HepG2 (cell line): ENCODE measurements around the gene FAM187B. TPM values are rescaled to one million over a fixed set of nuclear protein-coding genes. Genes with fewer than 3 reads are reported as not detected.
A peak's percentile ranks its signal among the peaks of the same experiment; 100 is the strongest.

Source experiments
- EEA1 ChIP-seq: sonication (generic); formaldehyde crosslinking; IDR thresholded peaks from 2 replicates; pipeline ENCODE4 v1.5.1; 2020; ENCODE audit warnings: mild to moderate bottlenecking, missing genetic modification reagents, borderline replicate concordance
- FOXJ3 ChIP-seq: sonication (generic); formaldehyde crosslinking; IDR thresholded peaks from 2 replicates; pipeline ENCODE4 v1.4.0; 2020; ENCODE audit warnings: missing genetic modification reagents, mild to moderate bottlenecking, borderline replicate concordance
- ISL2 ChIP-seq: sonication (generic); formaldehyde crosslinking; IDR thresholded peaks from 2 replicates; pipeline ENCODE4 v1.5.0; 2020; ENCODE audit warnings: missing genetic modification reagents
- JARID2 ChIP-seq: sonication (generic); formaldehyde crosslinking; IDR thresholded peaks from 2 replicates; pipeline ENCODE4 v1.8.1; 2023; ENCODE audit warnings: missing genetic modification reagents, inconsistent platforms; ENCODE audit not compliant: insufficient replicate concordance
- KLF16 ChIP-seq, 2 experiments: sonication (generic) in 1 of 2; formaldehyde crosslinking in 1 of 2; IDR thresholded peaks; 2 replicates each; pipeline versions ENCODE4 v1.6.1 to v1.8.0; 2016 to 2023; ENCODE audit warnings: missing genetic modification reagents in 2 of 2, missing compliant biosample characterization in 1 of 2
- KMT2A ChIP-seq: sonication (generic); formaldehyde crosslinking; IDR thresholded peaks from 2 replicates; pipeline ENCODE4 v1.4.0; 2020; ENCODE audit warnings: missing genetic modification reagents
- NFE2 ChIP-seq: sonication (generic); formaldehyde crosslinking; IDR thresholded peaks from 2 replicates; pipeline ENCODE4 v1.4.0; 2020; ENCODE audit warnings: missing genetic modification reagents
- PHF8 ChIP-seq: sonication (generic); formaldehyde crosslinking; IDR thresholded peaks from 2 replicates; pipeline ENCODE4 v1.5.0; 2020; ENCODE audit warnings: missing genetic modification reagents
- POLR2G ChIP-seq: fragments of 200-400 bp; formaldehyde crosslinking; IDR thresholded peaks from 2 replicates; pipeline ENCODE4 v1.6.1; 2018; ENCODE audit warnings: mild to moderate bottlenecking, low read depth, low read length, moderate library complexity
- SIN3B ChIP-seq: fragments of 150-350 bp; IDR thresholded peaks from 2 replicates; pipeline ENCODE4 v1.6.1; 2014; ENCODE audit warnings: low read length
- TBX3 ChIP-seq: fragments of 450-650 bp; IDR thresholded peaks from 2 replicates; pipeline ENCODE4 v1.6.1; 2017; ENCODE audit warnings: antibody characterized with exemption, mild to moderate bottlenecking, inconsistent platforms, borderline replicate concordance
- ZC3H4 ChIP-seq: sonication (generic); formaldehyde crosslinking; IDR thresholded peaks from 2 replicates; pipeline ENCODE4 v1.4.0; 2020; ENCODE audit warnings: missing genetic modification reagents, borderline replicate concordance
- ZNF121 ChIP-seq: sonication (generic); formaldehyde crosslinking; IDR thresholded peaks from 2 replicates; pipeline ENCODE4 v1.5.0; 2020; ENCODE audit warnings: mild to moderate bottlenecking, missing genetic modification reagents
- ZNF33A ChIP-seq: sonication (generic); formaldehyde crosslinking; IDR thresholded peaks from 2 replicates; pipeline ENCODE4 v1.5.1; 2020; ENCODE audit warnings: missing genetic modification reagents, mild to moderate bottlenecking, moderate library complexity, borderline replicate concordance
- ZNF543 ChIP-seq: sonication (generic); formaldehyde crosslinking; IDR thresholded peaks from 2 replicates; pipeline ENCODE4 v1.4.0; 2020; ENCODE audit warnings: mild to moderate bottlenecking, missing genetic modification reagents
- ZNF615 ChIP-seq: sonication (generic); formaldehyde crosslinking; IDR thresholded peaks from 2 replicates; pipeline ENCODE4 v1.5.0; 2020; ENCODE audit warnings: mild to moderate bottlenecking, missing genetic modification reagents, borderline replicate concordance
- ZNF772 ChIP-seq: sonication (generic); formaldehyde crosslinking; IDR thresholded peaks from 2 replicates; pipeline ENCODE4 v1.5.0; 2020; ENCODE audit warnings: mild to moderate bottlenecking, missing genetic modification reagents
- ZNF790 ChIP-seq: sonication (generic); formaldehyde crosslinking; IDR thresholded peaks from 2 replicates; pipeline ENCODE4 v1.8.0; 2022; ENCODE audit warnings: missing genetic modification reagents, mild to moderate bottlenecking, borderline replicate concordance
- ZNF792 ChIP-seq: IDR thresholded peaks from 2 replicates; pipeline ENCODE4 v1.6.1; 2016
- ZSCAN20 ChIP-seq: sonication (generic); formaldehyde crosslinking; IDR thresholded peaks from 2 replicates; pipeline ENCODE4 v1.4.0; 2020; ENCODE audit warnings: missing genetic modification reagents, mild to moderate bottlenecking, borderline replicate concordance
- polyA plus RNA-seq, 8 experiments: library from polyadenylated mRNA; depleted of rRNA in 3 of 8; stranded (reverse) in 7 of 8; unstranded in 1 of 8; fragments of >200 nt; fragmentation: Illumina TruSeq in 4 of 8; extraction: Trizol in 4 of 8; gene quantifications; 2 replicates each; pipeline versions ENCODE4 v1.2.1 to v1.2.3, GENCODE V29; 2011 to 2016; ENCODE audit warnings: low read depth in 4 of 8, missing spikeins in 1 of 8, mixed read lengths in 1 of 8; ENCODE audit not compliant: insufficient read depth in 1 of 8
- total RNA-seq, 5 experiments: library from RNA; depleted of rRNA; stranded (reverse); fragments of >200 nt; fragmentation: Illumina TruSeq; extraction: Trizol; gene quantifications; 2 replicates each; pipeline ENCODE4 v1.2.3, GENCODE V29; 2016; ENCODE audit warnings: low read depth in 1 of 5
- TF ChIP-seq, protein P1 (sequence below): sonication (generic); formaldehyde crosslinking; IDR thresholded peaks from 2 replicates; pipeline ENCODE4 v1.4.0; 2020; ENCODE audit warnings: missing genetic modification reagents
- TF ChIP-seq, protein P2 (sequence below): sonication (generic); formaldehyde crosslinking; IDR thresholded peaks from 2 replicates; pipeline ENCODE4 v1.4.0; 2020; ENCODE audit warnings: missing genetic modification reagents
- TF ChIP-seq, protein P3 (sequence below): sonication (generic); formaldehyde crosslinking; IDR thresholded peaks from 2 replicates; pipeline ENCODE4 v1.9.0; 2021; ENCODE audit warnings: missing genetic modification reagents, borderline replicate concordance

Gene FAM187B
- total and polyA plus RNA-seq, 2 of the 13 experiments (the other 11 are each of a cell fraction or from before 2014, with no cell fraction given) = not detected

DNA sequence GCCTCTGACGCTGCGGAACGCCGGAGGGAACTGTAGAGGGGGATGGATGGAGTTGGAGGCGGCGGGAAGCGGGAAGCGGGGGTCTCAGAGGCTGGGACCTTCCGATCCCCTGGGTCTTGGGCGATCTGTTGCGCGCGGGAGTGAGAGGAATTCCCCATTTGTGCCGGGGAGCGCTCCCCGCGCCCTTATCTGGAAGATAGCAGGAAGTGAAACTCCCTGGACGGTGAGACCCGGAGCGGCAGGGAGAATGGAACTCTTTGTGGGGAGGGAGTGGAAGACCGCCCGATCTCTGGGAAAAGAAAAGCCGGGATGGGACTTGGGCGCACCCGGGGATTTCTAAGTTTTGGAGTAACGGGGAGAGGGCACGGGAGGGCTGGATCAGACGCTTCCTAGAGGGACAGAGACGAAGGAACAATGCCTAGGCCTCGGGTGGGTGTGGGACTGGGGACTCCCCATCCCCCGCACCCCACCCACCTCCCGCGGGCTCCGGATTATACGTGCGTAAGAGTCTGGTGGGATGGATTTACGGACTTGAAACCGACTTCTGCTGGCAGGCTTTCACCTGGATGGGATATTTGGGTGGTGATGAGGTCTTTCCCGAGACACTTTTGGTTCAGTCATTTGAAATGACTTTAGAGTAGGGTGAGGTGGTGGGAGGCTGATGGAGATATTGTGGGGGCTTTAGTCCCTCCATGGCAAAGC is 20.8 kb upstream of the FAM187B start (continued):
- TF ChIP-seq, protein P1, sequence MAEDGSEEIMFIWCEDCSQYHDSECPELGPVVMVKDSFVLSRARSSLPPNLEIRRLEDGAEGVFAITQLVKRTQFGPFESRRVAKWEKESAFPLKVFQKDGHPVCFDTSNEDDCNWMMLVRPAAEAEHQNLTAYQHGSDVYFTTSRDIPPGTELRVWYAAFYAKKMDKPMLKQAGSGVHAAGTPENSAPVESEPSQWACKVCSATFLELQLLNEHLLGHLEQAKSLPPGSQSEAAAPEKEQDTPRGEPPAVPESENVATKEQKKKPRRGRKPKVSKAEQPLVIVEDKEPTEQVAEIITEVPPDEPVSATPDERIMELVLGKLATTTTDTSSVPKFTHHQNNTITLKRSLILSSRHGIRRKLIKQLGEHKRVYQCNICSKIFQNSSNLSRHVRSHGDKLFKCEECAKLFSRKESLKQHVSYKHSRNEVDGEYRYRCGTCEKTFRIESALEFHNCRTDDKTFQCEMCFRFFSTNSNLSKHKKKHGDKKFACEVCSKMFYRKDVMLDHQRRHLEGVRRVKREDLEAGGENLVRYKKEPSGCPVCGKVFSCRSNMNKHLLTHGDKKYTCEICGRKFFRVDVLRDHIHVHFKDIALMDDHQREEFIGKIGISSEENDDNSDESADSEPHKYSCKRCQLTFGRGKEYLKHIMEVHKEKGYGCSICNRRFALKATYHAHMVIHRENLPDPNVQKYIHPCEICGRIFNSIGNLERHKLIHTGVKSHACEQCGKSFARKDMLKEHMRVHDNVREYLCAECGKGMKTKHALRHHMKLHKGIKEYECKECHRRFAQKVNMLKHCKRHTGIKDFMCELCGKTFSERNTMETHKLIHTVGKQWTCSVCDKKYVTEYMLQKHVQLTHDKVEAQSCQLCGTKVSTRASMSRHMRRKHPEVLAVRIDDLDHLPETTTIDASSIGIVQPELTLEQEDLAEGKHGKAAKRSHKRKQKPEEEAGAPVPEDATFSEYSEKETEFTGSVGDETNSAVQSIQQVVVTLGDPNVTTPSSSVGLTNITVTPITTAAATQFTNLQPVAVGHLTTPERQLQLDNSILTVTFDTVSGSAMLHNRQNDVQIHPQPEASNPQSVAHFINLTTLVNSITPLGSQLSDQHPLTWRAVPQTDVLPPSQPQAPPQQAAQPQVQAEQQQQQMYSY = no peak; the same call in 1 of the 2 replicates
- TF ChIP-seq ZNF33A (CRISPR knock-in tag) (no peak), ISL2 (CRISPR knock-in tag) (no peak; the same call in none of the 2 replicates), KLF16 (CRISPR knock-in tag; IDR thresholded peaks at IDR 0.05) (no peak), ZNF615 (CRISPR knock-in tag) (peak; percentile 7; the same call in 1 of the 2 replicates), ZNF543 (CRISPR knock-in tag) (no peak), ZNF792 (no peak), ZC3H4 (CRISPR knock-in tag) (no peak), EEA1 (CRISPR knock-in tag) (no peak), FOXJ3 (no peak), ZNF121 (CRISPR knock-in tag) (no peak), TBX3 (no peak), PHF8 (CRISPR knock-in tag) (no peak), POLR2G (no peak), NFE2 (CRISPR knock-in tag) (no peak), KMT2A (CRISPR knock-in tag) (0 out of 2 replicates have a peak, but pooled peaks have one; percentile 6), ZNF772 (CRISPR knock-in tag) (no peak), JARID2 (CRISPR knock-in tag) (no peak), ZSCAN20 (0 out of 2 replicates have a peak, but pooled peaks have one; percentile 5), SIN3B (no peak), ZNF790 (CRISPR knock-in tag) (no peak; the same call in 1 of the 2 replicates)
- TF ChIP-seq, protein P2, sequence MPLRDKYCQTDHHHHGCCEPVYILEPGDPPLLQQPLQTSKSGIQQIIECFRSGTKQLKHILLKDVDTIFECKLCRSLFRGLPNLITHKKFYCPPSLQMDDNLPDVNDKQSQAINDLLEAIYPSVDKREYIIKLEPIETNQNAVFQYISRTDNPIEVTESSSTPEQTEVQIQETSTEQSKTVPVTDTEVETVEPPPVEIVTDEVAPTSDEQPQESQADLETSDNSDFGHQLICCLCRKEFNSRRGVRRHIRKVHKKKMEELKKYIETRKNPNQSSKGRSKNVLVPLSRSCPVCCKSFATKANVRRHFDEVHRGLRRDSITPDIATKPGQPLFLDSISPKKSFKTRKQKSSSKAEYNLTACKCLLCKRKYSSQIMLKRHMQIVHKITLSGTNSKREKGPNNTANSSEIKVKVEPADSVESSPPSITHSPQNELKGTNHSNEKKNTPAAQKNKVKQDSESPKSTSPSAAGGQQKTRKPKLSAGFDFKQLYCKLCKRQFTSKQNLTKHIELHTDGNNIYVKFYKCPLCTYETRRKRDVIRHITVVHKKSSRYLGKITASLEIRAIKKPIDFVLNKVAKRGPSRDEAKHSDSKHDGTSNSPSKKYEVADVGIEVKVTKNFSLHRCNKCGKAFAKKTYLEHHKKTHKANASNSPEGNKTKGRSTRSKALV (CRISPR knock-in tag) = no peak
- TF ChIP-seq, protein P3, sequence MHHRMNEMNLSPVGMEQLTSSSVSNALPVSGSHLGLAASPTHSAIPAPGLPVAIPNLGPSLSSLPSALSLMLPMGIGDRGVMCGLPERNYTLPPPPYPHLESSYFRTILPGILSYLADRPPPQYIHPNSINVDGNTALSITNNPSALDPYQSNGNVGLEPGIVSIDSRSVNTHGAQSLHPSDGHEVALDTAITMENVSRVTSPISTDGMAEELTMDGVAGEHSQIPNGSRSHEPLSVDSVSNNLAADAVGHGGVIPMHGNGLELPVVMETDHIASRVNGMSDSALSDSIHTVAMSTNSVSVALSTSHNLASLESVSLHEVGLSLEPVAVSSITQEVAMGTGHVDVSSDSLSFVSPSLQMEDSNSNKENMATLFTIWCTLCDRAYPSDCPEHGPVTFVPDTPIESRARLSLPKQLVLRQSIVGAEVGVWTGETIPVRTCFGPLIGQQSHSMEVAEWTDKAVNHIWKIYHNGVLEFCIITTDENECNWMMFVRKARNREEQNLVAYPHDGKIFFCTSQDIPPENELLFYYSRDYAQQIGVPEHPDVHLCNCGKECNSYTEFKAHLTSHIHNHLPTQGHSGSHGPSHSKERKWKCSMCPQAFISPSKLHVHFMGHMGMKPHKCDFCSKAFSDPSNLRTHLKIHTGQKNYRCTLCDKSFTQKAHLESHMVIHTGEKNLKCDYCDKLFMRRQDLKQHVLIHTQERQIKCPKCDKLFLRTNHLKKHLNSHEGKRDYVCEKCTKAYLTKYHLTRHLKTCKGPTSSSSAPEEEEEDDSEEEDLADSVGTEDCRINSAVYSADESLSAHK = no peak
